ENCODE results near the gene MOB3B.

MOB3B gene

DNA sequence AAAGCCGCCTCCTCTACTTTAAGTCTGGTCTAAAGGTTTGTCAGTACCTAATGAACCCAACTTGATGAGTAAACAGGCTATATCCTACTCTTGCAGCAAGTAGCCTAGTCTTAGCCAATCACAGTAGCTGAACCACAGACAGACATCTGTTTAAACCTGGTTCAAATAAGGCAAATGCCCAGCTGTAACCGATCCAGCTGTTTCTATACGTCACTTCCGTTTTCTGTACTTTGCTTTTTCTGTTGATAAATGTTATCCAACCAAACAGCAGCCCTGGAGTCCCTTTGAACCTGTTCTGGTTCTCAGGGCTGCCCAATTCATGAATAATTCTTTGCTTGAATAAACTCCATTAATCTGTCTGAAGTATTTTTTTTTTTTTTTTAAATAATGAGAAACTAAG, 155.8 kb downstream of the MOB3B start:
- Histone ChIP-seq H3K9ac (ENCODE audit: low read depth, low read length) (no peak overlapping the region), H3K9me3 (ENCODE audit: control insufficient read depth, insufficient read depth, low read length) (no peaks in the 10 kb centered on the region)

DNA sequence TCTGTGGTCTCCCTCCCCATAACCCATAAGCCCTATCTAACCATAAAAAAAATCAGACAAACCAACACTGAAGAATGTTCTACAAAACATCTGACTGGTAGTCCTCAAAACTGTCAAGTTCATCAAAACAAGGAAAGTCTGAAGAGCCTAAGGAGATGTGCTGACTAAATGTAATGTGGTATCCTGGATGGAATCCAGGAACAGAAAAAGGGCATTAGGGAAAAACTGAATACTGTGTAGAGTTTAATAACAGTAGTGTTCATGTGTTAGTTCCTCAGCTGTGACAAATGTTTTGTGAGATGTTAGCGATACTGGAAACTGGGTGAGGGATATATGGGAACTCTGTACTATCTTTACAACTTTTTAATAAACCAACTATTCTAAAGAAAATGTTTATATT, 157.0 kb downstream of the MOB3B start:
- H3K36me3 ChIP-seq (ENCODE audit: insufficient read depth, low read length) = no peaks in the 10 kb centered on the region
- no peak overlapping the region for H3K9ac ChIP-seq (ENCODE audit: low read depth, low read length)
- H3K9me3 ChIP-seq (ENCODE audit: control insufficient read depth, insufficient read depth, low read length) = no peaks in the 10 kb centered on the region
- H3K4me1 ChIP-seq (ENCODE audit: insufficient read depth, low read length) = peaks cover 56% of the 10 kb centered on the region

More for the DNA sequence above, 155.8 kb downstream of the MOB3B start:
- Histone ChIP-seq H3K36me3 (ENCODE audit: insufficient read depth, low read length) (no peaks in the 10 kb centered on the region), H3K4me1 (ENCODE audit: insufficient read depth, low read length) (peaks cover 45% of the 10 kb centered on the region)

DNA sequence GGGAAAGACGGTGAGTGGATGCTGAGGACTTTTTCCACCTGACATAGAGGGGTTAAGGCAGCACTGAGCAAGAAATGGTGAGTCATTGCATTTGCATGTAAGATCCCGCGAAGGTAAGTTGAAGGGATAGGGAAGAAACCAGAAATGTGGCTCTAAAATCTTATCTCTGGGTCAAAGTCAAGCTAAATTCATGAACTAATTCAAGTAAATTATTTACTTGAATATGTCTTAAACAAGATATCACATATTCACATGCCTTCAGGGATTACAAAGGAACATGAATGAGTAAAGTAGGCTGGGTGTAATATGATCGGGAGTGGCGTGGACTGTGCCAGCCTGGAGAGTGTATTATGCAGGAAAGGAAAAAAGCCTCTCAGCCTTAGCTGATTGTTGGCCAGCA, 158.2 kb downstream of the MOB3B start:
- Histone ChIP-seq H3K36me3 (ENCODE audit: insufficient read depth, low read length) (no peaks in the 10 kb centered on the region), H3K9ac (ENCODE audit: low read depth, low read length) (no peak overlapping the region), H3K9me3 (ENCODE audit: control insufficient read depth, insufficient read depth, low read length) (no peaks in the 10 kb centered on the region), H3K4me1 (ENCODE audit: insufficient read depth, low read length) (peaks cover 56% of the 10 kb centered on the region)

DNA sequence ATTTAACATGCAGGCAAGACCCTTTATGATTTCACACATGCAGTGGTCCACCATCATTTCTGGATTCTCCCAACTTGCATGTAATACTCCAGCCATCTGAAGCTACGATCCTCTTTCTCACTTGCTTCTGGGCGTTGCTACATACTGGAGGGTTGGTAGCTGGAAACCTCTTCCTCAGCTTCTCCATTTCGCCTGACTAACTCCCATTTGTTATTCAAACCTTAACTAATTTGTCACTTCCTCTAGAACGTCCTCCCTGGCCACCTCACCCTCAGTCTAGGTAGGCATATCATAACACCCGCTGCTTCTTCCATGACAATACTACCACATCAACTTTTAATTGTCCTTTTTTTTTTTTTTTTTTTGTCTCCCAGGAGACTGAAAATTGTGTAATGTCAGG, 160.0 kb downstream of the MOB3B start:
- peaks cover 63% of the 10 kb centered on the region for H3K4me1 ChIP-seq (ENCODE audit: insufficient read depth, low read length)
- H3K36me3 ChIP-seq (ENCODE audit: insufficient read depth, low read length) = no peaks in the 10 kb centered on the region
- H3K9ac ChIP-seq (ENCODE audit: low read depth, low read length) = no peak overlapping the region
- no peaks in the 10 kb centered on the region for H3K9me3 ChIP-seq (ENCODE audit: control insufficient read depth, insufficient read depth, low read length)

DNA sequence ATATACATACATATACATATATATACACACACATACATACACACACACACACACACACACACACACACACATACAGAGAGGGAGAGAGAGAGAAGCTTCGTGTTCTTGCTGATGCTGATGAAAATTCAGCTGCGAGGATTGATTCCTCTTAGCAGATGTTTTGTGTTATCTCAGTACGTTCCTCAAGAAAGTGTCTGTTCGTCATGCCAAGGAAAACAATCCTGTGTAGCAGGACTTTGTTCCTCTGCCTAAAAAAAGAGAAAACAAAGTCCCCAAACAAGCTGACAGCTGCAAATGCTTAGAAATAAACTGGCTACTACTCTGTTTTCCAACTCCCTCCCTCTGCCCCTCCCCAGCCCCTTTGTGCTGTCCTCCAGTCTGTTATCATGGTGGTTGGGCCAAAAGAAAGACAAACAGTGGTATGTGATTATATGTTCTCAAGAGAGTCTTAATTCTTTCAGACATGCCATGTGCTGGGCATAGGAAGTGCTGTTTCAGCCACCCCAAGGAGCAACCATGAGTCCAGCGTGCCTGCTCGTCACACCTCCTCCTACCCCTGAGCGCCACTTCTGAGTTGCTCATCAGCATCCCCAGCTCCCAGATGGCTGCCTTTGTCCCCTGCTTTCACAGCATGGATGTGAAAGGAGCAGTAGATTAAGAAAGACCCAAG, 161.2 kb downstream of the MOB3B start:
- Histone ChIP-seq H3K9me3 (ENCODE audit: control insufficient read depth, insufficient read depth, low read length) (no peaks in the 10 kb centered on the region), H3K36me3 (ENCODE audit: insufficient read depth, low read length) (no peaks in the 10 kb centered on the region), H3K4me1 (ENCODE audit: insufficient read depth, low read length) (peaks cover 63% of the 10 kb centered on the region), H3K9ac (ENCODE audit: low read depth, low read length) (no peak overlapping the region)

DNA sequence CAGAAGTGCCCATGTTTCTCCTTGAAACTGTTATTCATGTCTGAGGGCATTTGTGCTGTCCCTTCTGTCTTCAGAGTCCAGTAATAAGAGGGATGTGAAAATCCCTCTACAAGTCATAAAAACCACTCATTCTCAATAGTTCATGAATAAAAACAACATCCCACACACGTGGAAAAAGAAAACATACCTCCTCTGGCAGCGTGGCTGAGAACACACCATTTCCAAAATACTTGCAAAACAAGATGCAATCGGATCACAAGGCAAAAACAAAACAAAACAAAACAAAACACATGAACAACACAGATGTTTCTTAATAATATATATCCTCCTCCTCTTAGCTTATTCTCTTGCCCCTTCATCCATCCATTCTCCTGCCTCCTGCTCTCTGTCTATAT, 161.7 kb downstream of the MOB3B start:
- Histone ChIP-seq H3K36me3 (ENCODE audit: insufficient read depth, low read length) (no peaks in the 10 kb centered on the region), H3K4me1 (ENCODE audit: insufficient read depth, low read length) (peaks cover 63% of the 10 kb centered on the region), H3K9me3 (ENCODE audit: control insufficient read depth, insufficient read depth, low read length) (no peaks in the 10 kb centered on the region), H3K9ac (ENCODE audit: low read depth, low read length) (no peak overlapping the region)

- peaks cover 61% of the 10 kb centered on the region for H3K4me1 ChIP-seq (ENCODE audit: insufficient read depth, low read length)
- H3K36me3 ChIP-seq (ENCODE audit: insufficient read depth, low read length) = no peaks in the 10 kb centered on the region
- no peaks in the 10 kb centered on the region for H3K9me3 ChIP-seq (ENCODE audit: control insufficient read depth, insufficient read depth, low read length)
- no peak overlapping the region for H3K9ac ChIP-seq (ENCODE audit: low read depth, low read length)
These were observed 162.3 kb downstream of the MOB3B start for GRCh38 chr9:27367175-27367798.

- no peak overlapping the region for H3K9ac ChIP-seq (ENCODE audit: low read depth, low read length)
These were observed 163.8 kb downstream of the MOB3B start for GRCh38 chr9:27365707-27366376.

GRCh38 chr9:27362447-27363210, 167.0 kb downstream of the MOB3B start:
- H3K9me3 ChIP-seq (ENCODE audit: control insufficient read depth, insufficient read depth, low read length) = no peaks in the 10 kb centered on the region

More at GRCh38 chr9:27365707-27366376, 163.8 kb downstream of the MOB3B start:
- Histone ChIP-seq H3K4me1 (ENCODE audit: insufficient read depth, low read length) (peaks cover 47% of the 10 kb centered on the region), H3K9me3 (ENCODE audit: control insufficient read depth, insufficient read depth, low read length) (no peaks in the 10 kb centered on the region), H3K36me3 (ENCODE audit: insufficient read depth, low read length) (no peaks in the 10 kb centered on the region)

GRCh38 chr9:27361492-27361891, 168.1 kb downstream of the MOB3B start:
- H3K9me3 ChIP-seq (ENCODE audit: control insufficient read depth, insufficient read depth, low read length) = no peaks in the 10 kb centered on the region
- no peak overlapping the region for H3K9ac ChIP-seq (ENCODE audit: low read depth, low read length)
- no peaks in the 10 kb centered on the region for H3K36me3 ChIP-seq (ENCODE audit: insufficient read depth, low read length)
- H3K4me1 ChIP-seq (ENCODE audit: insufficient read depth, low read length) = peaks cover 15% of the 10 kb centered on the region

More at GRCh38 chr9:27362447-27363210, 167.0 kb downstream of the MOB3B start:
- H3K4me1 ChIP-seq (ENCODE audit: insufficient read depth, low read length) = peaks cover 27% of the 10 kb centered on the region
- H3K9ac ChIP-seq (ENCODE audit: low read depth, low read length) = no peak overlapping the region
- no peaks in the 10 kb centered on the region for H3K36me3 ChIP-seq (ENCODE audit: insufficient read depth, low read length)

- H3K9me3 ChIP-seq (ENCODE audit: control insufficient read depth, insufficient read depth, low read length) = no peaks in the 10 kb centered on the region
- H3K36me3 ChIP-seq (ENCODE audit: insufficient read depth, low read length) = no peaks in the 10 kb centered on the region
- 0 out of 2 replicates have a peak, but pooled peaks cover 5% of the 10 kb centered on the region for H3K4me1 ChIP-seq (ENCODE audit: insufficient read depth, low read length)
- H3K9ac ChIP-seq (ENCODE audit: low read depth, low read length) = no peak overlapping the region
These were observed 169.9 kb downstream of the MOB3B start for GRCh38 chr9:27359763-27360162.

DNA sequence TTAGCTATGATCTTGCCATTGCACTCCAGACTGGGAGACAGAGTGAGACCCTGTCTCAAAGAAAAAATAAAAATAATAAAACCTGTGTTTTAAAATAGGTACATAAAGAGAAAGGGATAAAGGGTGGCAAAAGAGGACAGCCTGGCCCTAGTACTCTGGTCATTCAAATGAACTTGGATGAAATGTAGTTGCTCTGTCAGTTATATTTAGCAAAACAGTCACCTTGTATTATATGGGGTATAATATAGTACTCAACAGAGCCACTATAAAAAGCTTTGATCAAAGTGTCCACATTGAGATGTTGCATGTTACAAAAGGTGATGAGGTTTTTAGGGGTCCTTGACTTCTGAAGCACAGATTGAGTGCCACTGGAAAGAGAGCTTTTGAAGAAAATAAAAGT, 171.6 kb downstream of the MOB3B start:
- H3K9ac ChIP-seq (ENCODE audit: low read depth, low read length) = no peak overlapping the region
- H3K9me3 ChIP-seq (ENCODE audit: control insufficient read depth, insufficient read depth, low read length) = no peaks in the 10 kb centered on the region
- H3K36me3 ChIP-seq (ENCODE audit: insufficient read depth, low read length) = no peaks in the 10 kb centered on the region
- H3K4me1 ChIP-seq (ENCODE audit: insufficient read depth, low read length) = peaks cover 20% of the 10 kb centered on the region

DNA sequence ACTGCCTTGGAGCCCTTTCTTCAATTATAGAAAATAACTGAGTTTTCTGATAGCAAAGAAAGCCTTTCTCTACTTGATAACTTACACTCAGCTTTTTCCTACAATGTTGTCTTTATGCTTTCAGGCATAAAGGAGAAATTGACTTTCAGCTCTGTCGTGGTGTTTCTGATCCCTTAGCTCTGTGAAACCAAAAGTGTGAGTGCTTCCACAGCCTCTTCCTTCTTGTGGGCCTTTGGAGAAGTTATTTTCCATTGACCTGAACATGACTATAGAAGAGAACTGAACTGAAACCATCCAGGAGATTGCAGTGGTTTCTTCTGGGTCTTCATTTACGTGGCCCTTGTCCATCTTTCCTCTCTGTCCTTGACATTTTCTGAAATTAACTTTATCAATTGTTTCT, 173.2 kb downstream of the MOB3B start:
- Histone ChIP-seq H3K9me3 (ENCODE audit: control insufficient read depth, insufficient read depth, low read length) (no peaks in the 10 kb centered on the region), H3K36me3 (ENCODE audit: insufficient read depth, low read length) (no peaks in the 10 kb centered on the region), H3K4me1 (ENCODE audit: insufficient read depth, low read length) (peaks cover 23% of the 10 kb centered on the region), H3K9ac (ENCODE audit: low read depth, low read length) (no peak overlapping the region)

- H3K4me1 ChIP-seq (ENCODE audit: insufficient read depth, low read length) = peaks cover 23% of the 10 kb centered on the region
- H3K9ac ChIP-seq (ENCODE audit: low read depth, low read length) = no peak overlapping the region
- H3K36me3 ChIP-seq (ENCODE audit: insufficient read depth, low read length) = no peaks in the 10 kb centered on the region
- H3K9me3 ChIP-seq (ENCODE audit: control insufficient read depth, insufficient read depth, low read length) = no peaks in the 10 kb centered on the region
These were observed 174.4 kb downstream of the MOB3B start for GRCh38 chr9:27355166-27355565.
